Chondrocyte (in vitro differentiated cells): ENCODE results near the gene POLR2E. TPM values are rescaled to one million over a fixed set of nuclear protein-coding genes. Genes with fewer than 3 reads are reported as not detected.

Experiments used
- DNase-seq: peaks from one replicate; pipeline ENCODE4 v3.0.0; 2021; ENCODE audit warnings: mixed read lengths, low spot score
- H3K27ac Mint-ChIP-seq: one replicate; pipeline ENCODE4 v1.8.0; 2021; ENCODE audit warnings: mild to moderate bottlenecking, moderate library complexity, mixed read lengths; ENCODE audit not compliant: unreplicated experiment
- H3K27me3 Mint-ChIP-seq: 2 replicates; pipeline ENCODE4 v1.8.0; 2021; ENCODE audit warnings: low read depth, mixed read lengths
- H3K36me3 Mint-ChIP-seq: 2 replicates; pipeline ENCODE4 v1.8.0; 2021; ENCODE audit warnings: low read depth, mixed read lengths
- H3K4me1 Mint-ChIP-seq: 2 replicates; pipeline ENCODE4 v1.8.0; 2021; ENCODE audit warnings: low read depth, mild to moderate bottlenecking, mixed read lengths
- H3K4me3 Mint-ChIP-seq: one replicate; pipeline ENCODE4 v1.8.0; 2021; ENCODE audit warnings: mild to moderate bottlenecking, moderate library complexity, mixed read lengths; ENCODE audit not compliant: unreplicated experiment
- H3K9me3 Mint-ChIP-seq: 2 replicates; pipeline ENCODE4 v1.8.0; 2021; ENCODE audit warnings: low read depth, mixed read lengths
- CTCF ChIP-seq: fragments of 200-600 bp; sonication (generic); IDR thresholded peaks from 2 replicates; pipeline ENCODE4 v1.5.0; 2021; ENCODE audit warnings: antibody characterized with exemption, mild to moderate bottlenecking, moderate library complexity
- total RNA-seq: library from RNA; stranded (reverse); gene quantifications from 3 replicates; pipeline ENCODE4 v1.2.1, GENCODE V29; 2021

The POLR2E gene
- total RNA-seq, 1 donor from 2014 or later, result 119 TPM

GRCh38 chr19:1055886-1056620 is 39.1 kb downstream of the POLR2E start:
- Mint-ChIP-seq H3K27ac (no peak overlapping the region), H3K4me3 (no peak overlapping the region), H3K36me3 (no peaks in the 10 kb centered on the region), H3K4me1 (no peaks in the 10 kb centered on the region), H3K9me3 (no peaks in the 10 kb centered on the region), H3K27me3 (no peaks in the 10 kb centered on the region)
- no peak for TF ChIP-seq CTCF
- no peak for DNase-seq

GRCh38 chr19:1055028-1055425 is 40.1 kb downstream of the POLR2E start:
- no peaks in the 10 kb centered on the region for H3K9me3 Mint-ChIP-seq
- H3K4me3 Mint-ChIP-seq, result no peak overlapping the region
- DNase-seq, result no peak
- no peaks in the 10 kb centered on the region for H3K27me3 Mint-ChIP-seq
- no peaks in the 10 kb centered on the region for H3K4me1 Mint-ChIP-seq
- no peaks in the 10 kb centered on the region for H3K36me3 Mint-ChIP-seq
- no peak overlapping the region for H3K27ac Mint-ChIP-seq
- no peak for TF ChIP-seq CTCF

- no peak for TF ChIP-seq CTCF
- DNase-seq, result no peak
- H3K4me3 Mint-ChIP-seq, result no peak overlapping the region
- no peaks in the 10 kb centered on the region for H3K27me3 Mint-ChIP-seq
- no peaks in the 10 kb centered on the region for H3K9me3 Mint-ChIP-seq
- H3K27ac Mint-ChIP-seq, result no peak overlapping the region
- no peaks in the 10 kb centered on the region for H3K36me3 Mint-ChIP-seq
- no peaks in the 10 kb centered on the region for H3K4me1 Mint-ChIP-seq
Observed at GRCh38 chr19:1054102-1055027, 40.8 kb downstream of the POLR2E start.

- no peak for DNase-seq
- Mint-ChIP-seq H3K27ac (no peak overlapping the region), H3K9me3 (no peaks in the 10 kb centered on the region), H3K27me3 (no peaks in the 10 kb centered on the region), H3K36me3 (no peaks in the 10 kb centered on the region), H3K4me1 (no peaks in the 10 kb centered on the region), H3K4me3 (no peak overlapping the region)
- TF ChIP-seq CTCF, result no peak
Observed at GRCh38 chr19:1053176-1054101, 41.7 kb downstream of the POLR2E start.
